Measurements from ENCODE around the gene ZDHHC24. TPM values are rescaled to one million over a fixed set of nuclear protein-coding genes. Genes with fewer than 3 reads are reported as not detected.
A peak's percentile ranks its signal among the peaks of the same experiment; 100 is the strongest.

The ZDHHC24 gene
- total and polyA plus RNA-seq, 7 experiments from 2014 or later: 7.8 to 24.5 (median 17.9) TPM

DNA sequence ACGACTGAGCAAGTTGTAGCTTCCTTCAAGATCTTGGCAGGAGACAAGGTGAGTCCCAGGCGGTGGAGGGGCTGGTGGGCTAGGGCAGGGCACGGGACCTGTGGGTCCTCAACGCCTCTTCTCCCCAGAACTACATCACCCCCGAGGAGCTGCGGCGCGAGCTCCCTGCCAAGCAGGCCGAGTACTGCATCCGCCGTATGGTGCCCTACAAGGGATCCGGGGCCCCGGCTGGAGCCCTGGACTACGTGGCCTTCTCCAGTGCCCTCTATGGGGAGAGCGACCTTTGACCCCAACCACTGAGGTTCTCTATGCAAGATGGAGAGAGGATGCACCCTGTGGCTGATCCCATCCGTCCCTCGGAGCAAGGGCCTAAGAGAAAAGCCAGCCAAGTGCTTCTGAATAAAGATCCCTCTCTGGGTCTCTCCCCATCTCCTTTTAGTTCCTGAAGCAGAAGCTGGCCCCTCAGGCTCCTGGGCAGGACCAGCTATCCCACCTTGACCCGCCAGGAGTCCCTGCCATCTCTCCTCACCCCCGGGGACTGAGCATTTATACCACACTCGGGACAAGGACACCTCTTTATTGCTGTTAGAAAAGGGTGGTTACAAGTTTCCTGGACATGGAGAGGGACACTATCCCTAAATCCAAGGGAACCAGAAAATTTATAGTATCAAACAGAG lies 17.2 kb upstream of the ZDHHC24 start:
- H3K9me3 Mint-ChIP-seq: no peaks in the 10 kb centered on the region
- CTCF ChIA-PET: no interaction called here
- DNase-seq: no peak
- peaks cover 0 to 25% (median 7%) of the 10 kb centered on the region in 5 donors for H3K27me3 Mint-ChIP-seq
- no peak for ATAC-seq
- POLR2A ChIA-PET: interaction anchor here (1.2 kb wide), 1 partner anchor 115 kb away, joined by 7 read pairs; the partner anchor contains the start of gene RBM4B
- no peaks in the 10 kb centered on the region for H3K36me3 ChIP-seq (ENCODE audit: control insufficient read depth in 2 of 3, insufficient read depth in 3 of 3, low read length in 3 of 3)
- H3K36me3 Mint-ChIP-seq: peaks cover 0 to 3% (median 0%) of the 10 kb centered on the region in 5 donors
- H3K4me1 ChIP-seq (ENCODE audit: control insufficient read depth in 2 of 2, insufficient read depth in 2 of 2, low read length in 2 of 2): peaks cover 0 to 12% of the 10 kb centered on the region in 2 donors
- intact Hi-C loops (cut with micrococcal nuclease): no loop called here
- H3K27ac Mint-ChIP-seq: no peak overlapping the region
- no peak overlapping the region for H3K4me3 ChIP-seq (ENCODE audit: low read length)
- H3K27me3 ChIP-seq (ENCODE audit: control insufficient read depth in 2 of 2, insufficient read depth in 2 of 2, low read length in 2 of 2): no peaks in the 10 kb centered on the region
- H3K4me3 Mint-ChIP-seq: peak overlapping the region in 1 of 10 donors; percentile 16
- H3K9me3 ChIP-seq (ENCODE audit: control insufficient read depth in 2 of 3, low read length in 3 of 3): no peaks in the 10 kb centered on the region
- H3K27ac ChIP-seq (ENCODE audit: low read depth, low read length): no peak overlapping the region
- peaks cover 0 to 16% (median 11%) of the 10 kb centered on the region in 7 donors for H3K4me1 Mint-ChIP-seq

DNA sequence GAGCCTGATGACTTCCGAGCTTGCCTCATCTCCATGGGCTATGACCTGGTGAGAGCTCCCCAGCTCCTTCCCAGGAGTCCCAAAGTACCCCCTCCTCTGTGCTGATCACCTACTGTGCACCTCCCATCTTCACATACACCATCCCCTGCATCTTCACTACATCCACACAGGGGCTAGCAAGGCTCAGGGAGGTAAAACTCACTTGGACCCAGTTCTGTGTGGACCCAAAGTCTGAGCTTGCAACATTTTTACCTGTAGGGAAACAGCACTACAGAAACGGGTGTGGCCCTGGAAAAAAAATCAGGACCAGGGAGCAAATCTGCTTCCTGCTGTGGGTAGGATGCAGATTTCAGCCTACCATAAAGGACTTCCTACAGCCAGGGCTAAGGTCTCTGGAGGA lies 16.4 kb upstream of the ZDHHC24 start:
- CTCF ChIA-PET: no interaction called here
- Mint-ChIP-seq H3K4me3 (no peak overlapping the region), H3K27me3 (peaks cover 0 to 18% (median 7%) of the 10 kb centered on the region in 5 donors), H3K4me1 (peaks cover 0 to 14% (median 8%) of the 10 kb centered on the region in 7 donors), H3K27ac (no peak overlapping the region), H3K9me3 (no peaks in the 10 kb centered on the region), H3K36me3 (peaks cover 0 to 3% (median 0%) of the 10 kb centered on the region in 5 donors)
- no peak for ATAC-seq
- POLR2A ChIA-PET: interaction anchor here (0.6 to 1.2 kb wide), 3 partner anchors 16 to 116 kb away, joined by 3 to 7 read pairs (median 5); partner anchors contain the start of genes RBM4B and ZDHHC24
- Histone ChIP-seq H3K27ac (ENCODE audit: low read depth, low read length) (no peak overlapping the region), H3K4me1 (ENCODE audit: control insufficient read depth in 2 of 2, insufficient read depth in 2 of 2, low read length in 2 of 2) (peaks cover 0 to 6% of the 10 kb centered on the region in 2 donors), H3K4me3 (ENCODE audit: low read length) (no peak overlapping the region), H3K36me3 (ENCODE audit: control insufficient read depth in 2 of 3, insufficient read depth in 3 of 3, low read length in 3 of 3) (no peaks in the 10 kb centered on the region), H3K27me3 (ENCODE audit: control insufficient read depth in 2 of 2, insufficient read depth in 2 of 2, low read length in 2 of 2) (no peaks in the 10 kb centered on the region), H3K9me3 (ENCODE audit: control insufficient read depth in 2 of 3, low read length in 3 of 3) (no peaks in the 10 kb centered on the region)
- intact Hi-C loops (cut with micrococcal nuclease): no loop called here
- no peak for DNase-seq

DNA sequence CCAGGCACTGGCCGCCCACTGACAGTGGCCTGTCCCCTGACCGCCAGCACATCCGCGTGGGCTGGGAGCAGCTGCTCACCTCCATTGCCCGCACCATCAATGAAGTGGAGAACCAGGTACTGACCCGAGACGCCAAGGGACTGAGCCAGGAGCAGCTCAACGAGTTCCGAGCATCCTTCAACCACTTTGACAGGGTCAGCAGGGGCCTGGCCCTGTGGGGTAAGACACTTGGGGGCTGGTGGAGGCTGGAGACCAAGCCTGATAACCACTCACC lies 16.1 kb upstream of the ZDHHC24 start:
- H3K4me3 Mint-ChIP-seq: no peak overlapping the region
- H3K4me1 Mint-ChIP-seq: peaks cover 0 to 11% (median 7%) of the 10 kb centered on the region in 7 donors
- no peaks in the 10 kb centered on the region for H3K36me3 ChIP-seq (ENCODE audit: control insufficient read depth in 2 of 3, insufficient read depth in 3 of 3, low read length in 3 of 3)
- H3K4me3 ChIP-seq (ENCODE audit: low read length): no peak overlapping the region
- no peak for DNase-seq
- peaks cover 0 to 15% (median 7%) of the 10 kb centered on the region in 5 donors for H3K27me3 Mint-ChIP-seq
- intact Hi-C loops (cut with micrococcal nuclease): no loop called here
- peaks cover 0 to 6% of the 10 kb centered on the region in 2 donors for H3K4me1 ChIP-seq (ENCODE audit: control insufficient read depth in 2 of 2, insufficient read depth in 2 of 2, low read length in 2 of 2)
- no peaks in the 10 kb centered on the region for H3K27me3 ChIP-seq (ENCODE audit: control insufficient read depth in 2 of 2, insufficient read depth in 2 of 2, low read length in 2 of 2)
- H3K9me3 Mint-ChIP-seq: no peaks in the 10 kb centered on the region
- ChIA-PET POLR2A (interaction anchor here (0.6 to 1.1 kb wide), 2 partner anchors 16 to 108 kb away, joined by 3 to 5 read pairs; partner anchors contain the start of gene ZDHHC24), CTCF (no interaction called here)
- H3K27ac ChIP-seq (ENCODE audit: low read depth, low read length): no peak overlapping the region
- peaks cover 0 to 3% (median 0%) of the 10 kb centered on the region in 5 donors for H3K36me3 Mint-ChIP-seq
- H3K27ac Mint-ChIP-seq: no peak overlapping the region
- ATAC-seq: no peak
- H3K9me3 ChIP-seq (ENCODE audit: control insufficient read depth in 2 of 3, low read length in 3 of 3): no peaks in the 10 kb centered on the region

- no peaks in the 10 kb centered on the region for H3K36me3 ChIP-seq (ENCODE audit: control insufficient read depth in 2 of 3, insufficient read depth in 3 of 3, low read length in 3 of 3)
- POLR2A ChIA-PET: interaction anchor here (1.1 kb wide), 1 partner anchor 15 kb away, joined by 5 read pairs; the partner anchor contains the start of gene ZDHHC24
- no peak overlapping the region for H3K27ac Mint-ChIP-seq
- ATAC-seq (no peak), DNase-seq (no peak)
- H3K27me3 Mint-ChIP-seq: peaks cover 0 to 12% (median 7%) of the 10 kb centered on the region in 5 donors
- H3K9me3 ChIP-seq (ENCODE audit: control insufficient read depth in 2 of 3, low read length in 3 of 3): no peaks in the 10 kb centered on the region
- peaks cover 0 to 3% (median 0%) of the 10 kb centered on the region in 5 donors for H3K36me3 Mint-ChIP-seq
- peaks cover 0 to 11% (median 7%) of the 10 kb centered on the region in 7 donors for H3K4me1 Mint-ChIP-seq
- no peak overlapping the region for H3K27ac ChIP-seq (ENCODE audit: low read depth, low read length)
- CTCF ChIA-PET: no interaction called here
- H3K4me3 ChIP-seq (ENCODE audit: low read length): no peak overlapping the region
- no peaks in the 10 kb centered on the region for H3K27me3 ChIP-seq (ENCODE audit: control insufficient read depth in 2 of 2, insufficient read depth in 2 of 2, low read length in 2 of 2)
- no peak overlapping the region for H3K4me3 Mint-ChIP-seq
- intact Hi-C loops (cut with micrococcal nuclease): no loop called here
- H3K9me3 Mint-ChIP-seq: no peaks in the 10 kb centered on the region
- peaks cover 0 to 6% of the 10 kb centered on the region in 2 donors for H3K4me1 ChIP-seq (ENCODE audit: control insufficient read depth in 2 of 2, insufficient read depth in 2 of 2, low read length in 2 of 2)
Observed at GRCh38 chr11:66561178-66561974, 15.5 kb upstream of the ZDHHC24 start.

DNA sequence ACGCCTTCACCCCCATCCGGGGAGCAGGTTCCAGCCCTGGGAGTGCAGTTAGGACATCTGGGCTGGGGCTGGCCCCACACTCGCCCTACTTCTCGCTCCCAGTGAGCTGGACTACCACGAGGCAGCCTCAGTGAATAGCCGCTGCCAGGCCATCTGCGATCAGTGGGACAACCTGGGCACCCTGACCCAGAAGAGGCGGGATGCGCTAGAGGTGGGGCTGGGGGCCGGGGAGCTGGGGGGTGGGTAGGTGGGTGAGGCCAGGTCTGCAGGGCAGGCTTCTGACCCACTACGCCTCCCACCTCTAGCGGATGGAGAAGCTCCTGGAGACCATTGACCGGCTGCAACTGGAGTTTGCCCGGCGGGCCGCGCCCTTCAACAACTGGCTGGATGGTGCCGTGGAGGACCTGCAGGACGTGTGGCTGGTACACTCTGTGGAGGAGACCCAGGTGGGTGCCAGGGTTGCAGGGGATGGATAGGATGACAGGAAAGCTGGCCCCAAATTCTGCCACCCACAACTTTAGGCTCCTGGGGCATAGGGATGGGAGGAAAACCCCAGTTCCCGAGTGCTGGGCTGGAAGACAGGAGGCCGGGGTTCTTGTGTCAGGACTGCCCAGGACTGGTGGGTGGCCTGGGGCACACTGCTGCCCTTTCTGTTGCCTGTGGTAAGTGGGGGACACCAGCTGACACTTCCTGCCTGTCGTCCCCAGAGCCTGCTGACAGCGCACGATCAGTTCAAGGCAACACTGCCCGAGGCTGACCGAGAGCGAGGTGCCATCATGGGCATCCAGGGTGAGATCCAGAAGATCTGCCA lies 14.2 kb upstream of the ZDHHC24 start:
- Histone ChIP-seq H3K27ac (ENCODE audit: low read depth, low read length) (no peak overlapping the region), H3K9me3 (ENCODE audit: control insufficient read depth in 2 of 3, low read length in 3 of 3) (no peaks in the 10 kb centered on the region), H3K36me3 (ENCODE audit: control insufficient read depth in 2 of 3, insufficient read depth in 3 of 3, low read length in 3 of 3) (no peaks in the 10 kb centered on the region), H3K4me3 (ENCODE audit: low read length) (no peak overlapping the region), H3K4me1 (ENCODE audit: control insufficient read depth in 2 of 2, insufficient read depth in 2 of 2, low read length in 2 of 2) (peaks cover 0 to 6% of the 10 kb centered on the region in 2 donors), H3K27me3 (ENCODE audit: control insufficient read depth in 2 of 2, insufficient read depth in 2 of 2, low read length in 2 of 2) (no peaks in the 10 kb centered on the region)
- ATAC-seq (no peak), DNase-seq (no peak)
- H3K4me3 Mint-ChIP-seq: peak overlapping the region in 2 of 10 donors; percentile 29 to 52
- H3K4me1 Mint-ChIP-seq: peaks cover 0 to 7% (median 7%) of the 10 kb centered on the region in 7 donors
- no peaks in the 10 kb centered on the region for H3K36me3 Mint-ChIP-seq
- no peaks in the 10 kb centered on the region for H3K9me3 Mint-ChIP-seq
- POLR2A ChIA-PET: interaction anchor here (1.0 to 1.6 kb wide), 3 partner anchors 8 to 16 kb away, joined by 3 to 7 read pairs (median 6); partner anchors contain the start of genes CTSF and ZDHHC24
- CTCF ChIA-PET: no interaction called here
- no peak overlapping the region for H3K27ac Mint-ChIP-seq
- intact Hi-C loops (cut with micrococcal nuclease): no loop called here
- H3K27me3 Mint-ChIP-seq: peaks cover 0 to 17% (median 5%) of the 10 kb centered on the region in 5 donors

GRCh38 chr11:66559142-66559865 lies 13.5 kb upstream of the ZDHHC24 start:
- Mint-ChIP-seq H3K27me3 (peaks cover 0 to 17% (median 5%) of the 10 kb centered on the region in 5 donors), H3K4me3 (peak overlapping the region in 5 of 10 donors; percentile 33 to 52 (median 37)), H3K4me1 (peaks cover 0 to 7% (median 7%) of the 10 kb centered on the region in 7 donors), H3K27ac (no peak overlapping the region), H3K36me3 (no peaks in the 10 kb centered on the region), H3K9me3 (no peaks in the 10 kb centered on the region)
- no peaks in the 10 kb centered on the region for H3K9me3 ChIP-seq (ENCODE audit: control insufficient read depth in 2 of 3, low read length in 3 of 3)
- DNase-seq (peak in 6 of 9 donors; percentile 16 to 32 (median 29)), ATAC-seq (peak; percentile 74)
- no peak overlapping the region for H3K4me3 ChIP-seq (ENCODE audit: low read length)
- H3K27ac ChIP-seq (ENCODE audit: low read depth, low read length): no peak overlapping the region
- H3K27me3 ChIP-seq (ENCODE audit: control insufficient read depth in 2 of 2, insufficient read depth in 2 of 2, low read length in 2 of 2): no peaks in the 10 kb centered on the region
- POLR2A ChIA-PET: interaction anchor here (1.0 to 1.6 kb wide), 3 partner anchors 9 to 15 kb away, joined by 3 to 7 read pairs (median 6); partner anchors contain the start of genes CTSF and ZDHHC24
- no peaks in the 10 kb centered on the region for H3K36me3 ChIP-seq (ENCODE audit: control insufficient read depth in 2 of 3, insufficient read depth in 3 of 3, low read length in 3 of 3)
- peaks cover 0 to 6% of the 10 kb centered on the region in 2 donors for H3K4me1 ChIP-seq (ENCODE audit: control insufficient read depth in 2 of 2, insufficient read depth in 2 of 2, low read length in 2 of 2)
- intact Hi-C loops (cut with micrococcal nuclease): no loop called here
- CTCF ChIA-PET: no interaction called here
